GM06990 (cell line): ENCODE results near the gene SMARCD2.

Source experiments
- DNase-seq: peaks from one replicate; pipeline ENCODE4 v3.0.0-alpha.2; 2011; ENCODE audit not compliant: insufficient read length; ENCODE audit errors: extremely low read depth
- H3K27me3 ChIP-seq: replicated peaks from 2 replicates; pipeline ENCODE4 v1.6.0; 2011; ENCODE audit warnings: low read length; ENCODE audit not compliant: control insufficient read depth, insufficient read depth
- H3K36me3 ChIP-seq: 2 replicates; pipeline ENCODE4 v1.5.1; 2011; ENCODE audit warnings: low read length; ENCODE audit not compliant: control insufficient read depth, insufficient read depth
- H3K4me3 ChIP-seq: replicated peaks from 2 replicates; pipeline ENCODE4 v1.5.1; 2011; ENCODE audit warnings: low read depth, mild to moderate bottlenecking, control low read depth, low read length
- CTCF ChIP-seq: IDR thresholded peaks from 2 replicates; pipeline ENCODE4 v1.5.1; 2011; ENCODE audit warnings: low read length, control low read depth, mild to moderate bottlenecking, inconsistent platforms; ENCODE audit not compliant: insufficient read depth, poor library complexity, severe bottlenecking

SMARCD2 gene

GRCh38 chr17:63786117-63786516 lies 56.4 kb downstream of the SMARCD2 start:
- no peaks in the 10 kb centered on the region for H3K27me3 ChIP-seq
- DNase-seq: no peak
- H3K4me3 ChIP-seq: no peak overlapping the region
- peaks cover 7% of the 10 kb centered on the region for H3K36me3 ChIP-seq
- no peak for TF ChIP-seq CTCF

- no peak for DNase-seq
- no peaks in the 10 kb centered on the region for H3K27me3 ChIP-seq
- H3K36me3 ChIP-seq: peaks cover 6% of the 10 kb centered on the region
- TF ChIP-seq CTCF: no peak
- no peak overlapping the region for H3K4me3 ChIP-seq
Observed at GRCh38 chr17:63785556-63785955, 56.9 kb downstream of the SMARCD2 start.

- no peak for TF ChIP-seq CTCF
- Histone ChIP-seq H3K27me3 (no peaks in the 10 kb centered on the region), H3K36me3 (no peaks in the 10 kb centered on the region; the same call in none of the 2 replicates), H3K4me3 (no peak overlapping the region)
- DNase-seq: no peak
Observed at GRCh38 chr17:63783522-63783921, 59.0 kb downstream of the SMARCD2 start.
